Gastrocnemius medialis (tissue), 4 donors: ENCODE measurements around the gene CA9. TPM values are rescaled to one million over a fixed set of nuclear protein-coding genes. Genes with fewer than 3 reads are reported as not detected.

Source experiments
- ATAC-seq, 2 donors: fragments of 150-250 bp; one replicate each; pipeline ENCODE4 v1.9.1; 2016
- DNase-seq, 2 donors: peaks; one replicate each; pipeline ENCODE4 v3.0.0-alpha.2; 2019
- H3K27ac ChIP-seq, 4 donors: fragments of 200-600 bp; sonication (generic); 1 replicate in 1 of 4; 2 replicates in 3 of 4; pipeline ENCODE4 v1.5.1; 2016 to 2018; ENCODE audit warnings: mild to moderate bottlenecking in 2 of 4, moderate library complexity in 1 of 4
- H3K27me3 ChIP-seq, 3 donors: fragments of 200-600 bp; sonication (generic) in 2 of 3; 1 replicate in 1 of 3; 2 replicates in 2 of 3; pipeline versions ENCODE4 v1.5.1 to v1.6.0; 2016 to 2019; ENCODE audit warnings: mild to moderate bottlenecking in 1 of 3, moderate library complexity in 1 of 3
- H3K36me3 ChIP-seq, 2 donors: fragments of 200-600 bp; sonication (generic) in 1 of 2; one replicate each; pipeline ENCODE4 v1.5.1; 2017 to 2018
- H3K4me1 ChIP-seq, 2 donors: fragments of 200-600 bp; sonication (generic) in 1 of 2; one replicate each; pipeline ENCODE4 v1.5.1; 2016 to 2017; ENCODE audit warnings: mild to moderate bottlenecking in 2 of 2
- H3K4me3 ChIP-seq, 4 donors: fragments of 200-600 bp; sonication (generic) in 3 of 4; 1 replicate in 1 of 4; 2 replicates in 3 of 4; pipeline ENCODE4 v1.5.1; 2016 to 2019; ENCODE audit warnings: mild to moderate bottlenecking in 2 of 4
- H3K9me3 ChIP-seq, 3 donors: fragments of 200-600 bp; sonication (generic) in 2 of 3; 1 replicate in 1 of 3; 2 replicates in 2 of 3; pipeline ENCODE4 v1.5.1; 2016 to 2019
- CTCF ChIP-seq, 5 experiments: fragments of 450-650 bp in 3 of 5; fragments of 200-600 bp in 2 of 5; sonication (generic) in 2 of 5; IDR thresholded peaks in 4 of 5; conservative IDR thresholded peaks in 1 of 5; 1 replicate in 4 of 5; 2 replicates in 1 of 5; pipeline ENCODE4 v1.5.1; 2016 to 2019; ENCODE audit warnings: antibody characterized with exemption in 5 of 5, mild to moderate bottlenecking in 3 of 5, moderate library complexity in 3 of 5
- POLR2A ChIP-seq, 2 donors: fragments of 450-650 bp; IDR thresholded peaks; one replicate each; pipeline ENCODE4 v1.6.1; 2017; ENCODE audit warnings: antibody characterized with exemption in 2 of 2, mild to moderate bottlenecking in 2 of 2, moderate library complexity in 2 of 2
- in situ Hi-C, 4 donors: fragments of 200-750 bp; cut with MboI; loops; one replicate each; pipeline versions ENCODE4 v1.15.0 to v1.8.0; 2017; ENCODE audit warnings: low sequenced_read_pairs in 4 of 4
- intact Hi-C: fragments of 100-400 bp; cut with DNase I; formaldehyde crosslinking; loops from one replicate; pipeline ENCODE4 v1.15.1; 2023; ENCODE audit warnings: low total_unique reads
- total RNA-seq, 4 donors: library from RNA; depleted of rRNA; stranded (reverse); fragments of >200 nt; gene quantifications; one replicate each; pipeline versions ENCODE4 v1.1.0 to v1.2.3, GENCODE V29; 2016

The CA9 gene
- total RNA-seq, 4 donors from 2014 or later, result not detected

GRCh38 chr9:35710818-35711500 lies 37.2 kb downstream of the CA9 start:
- peaks cover 11 to 95% of the 10 kb centered on the region in 2 donors for H3K36me3 ChIP-seq
- intact Hi-C loops (no loop called here), in situ Hi-C loops (no loop called here)
- no peak for DNase-seq
- H3K27ac ChIP-seq, result no peak overlapping the region
- no peaks in the 10 kb centered on the region for H3K27me3 ChIP-seq
- H3K4me1 ChIP-seq, result no peaks in the 10 kb centered on the region
- TF ChIP-seq CTCF (IDR thresholded peaks at IDR 0.05 in 4 of 5, conservative IDR thresholded peaks at IDR 0.05 in 1 of 5) (no peak), POLR2A (IDR thresholded peaks at IDR 0.05) (no peak)
- ATAC-seq, result no peak
- H3K4me3 ChIP-seq, result no peak overlapping the region
- no peaks in the 10 kb centered on the region for H3K9me3 ChIP-seq

GRCh38 chr9:35711501-35712428 lies 38.0 kb downstream of the CA9 start:
- ATAC-seq (no peak), DNase-seq (no peak)
- H3K27ac ChIP-seq, result no peak overlapping the region
- intact Hi-C loops, result no loop called here
- H3K36me3 ChIP-seq, result peaks cover 3 to 95% of the 10 kb centered on the region in 2 donors
- H3K9me3 ChIP-seq, result no peaks in the 10 kb centered on the region
- no peak for TF ChIP-seq POLR2A (IDR thresholded peaks at IDR 0.05)
- TF ChIP-seq CTCF (IDR thresholded peaks at IDR 0.05 in 4 of 5, conservative IDR thresholded peaks at IDR 0.05 in 1 of 5), result no peak
- H3K4me1 ChIP-seq, result no peaks in the 10 kb centered on the region
- H3K27me3 ChIP-seq, result no peaks in the 10 kb centered on the region
- in situ Hi-C loops, result no loop called here
- H3K4me3 ChIP-seq, result no peak overlapping the region

GRCh38 chr9:35712762-35713400 lies 39.2 kb downstream of the CA9 start:
- no peak for TF ChIP-seq POLR2A (IDR thresholded peaks at IDR 0.05)
- TF ChIP-seq CTCF (IDR thresholded peaks at IDR 0.05 in 4 of 5, conservative IDR thresholded peaks at IDR 0.05 in 1 of 5), result no peak
- H3K27ac ChIP-seq, result no peak overlapping the region
- no peaks in the 10 kb centered on the region for H3K4me1 ChIP-seq
- H3K27me3 ChIP-seq, result no peaks in the 10 kb centered on the region
- no peaks in the 10 kb centered on the region for H3K9me3 ChIP-seq
- intact Hi-C loops, result no loop called here
- DNase-seq, result no peak
- peaks cover 4 to 95% of the 10 kb centered on the region in 2 donors for H3K36me3 ChIP-seq
- in situ Hi-C loops, result no loop called here
- H3K4me3 ChIP-seq, result no peak overlapping the region
- no peak for ATAC-seq

- no peaks in the 10 kb centered on the region for H3K4me1 ChIP-seq
- H3K4me3 ChIP-seq, result no peak overlapping the region
- in situ Hi-C loops, result no loop called here
- no peaks in the 10 kb centered on the region for H3K9me3 ChIP-seq
- no peak for ATAC-seq
- intact Hi-C loops, result no loop called here
- no peaks in the 10 kb centered on the region for H3K27me3 ChIP-seq
- TF ChIP-seq CTCF (IDR thresholded peaks at IDR 0.05 in 4 of 5, conservative IDR thresholded peaks at IDR 0.05 in 1 of 5) (no peak), POLR2A (IDR thresholded peaks at IDR 0.05) (no peak)
- no peak for DNase-seq
- no peak overlapping the region for H3K27ac ChIP-seq
- H3K36me3 ChIP-seq, result peaks cover 4 to 95% of the 10 kb centered on the region in 2 donors
Observed at GRCh38 chr9:35713578-35713977, 39.9 kb downstream of the CA9 start.
